Measurements from ENCODE around the gene PTPN7.
A peak's percentile ranks its signal among the peaks of the same experiment; 100 is the strongest.
"Not testable (repeated sequence)": the region's sequence is repeated elsewhere in the genome, so short reads cannot be mapped to it uniquely, and the experiment has no call there.

PTPN7 gene

DNA sequence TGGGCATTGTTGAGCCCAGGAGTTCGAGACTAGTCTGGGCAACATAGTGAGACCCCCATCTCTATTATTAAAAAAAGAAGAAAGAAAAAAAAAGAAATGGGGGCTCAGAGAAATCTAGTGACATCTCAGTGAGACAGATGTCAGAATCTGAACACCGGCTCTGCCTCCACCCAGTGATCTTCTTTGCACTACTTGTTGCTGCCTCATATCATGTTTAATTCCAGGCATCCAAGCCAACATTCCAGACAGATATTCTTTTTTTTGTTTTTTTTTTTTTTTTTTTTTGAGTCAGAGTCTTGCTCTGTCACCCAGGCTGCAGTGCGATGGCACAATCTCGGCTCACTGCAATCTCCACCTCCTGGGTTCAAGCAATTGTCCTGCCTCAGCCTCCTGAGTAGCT lies 10.8 kb downstream of the PTPN7 start:
- no peak for DNase-seq

DNA sequence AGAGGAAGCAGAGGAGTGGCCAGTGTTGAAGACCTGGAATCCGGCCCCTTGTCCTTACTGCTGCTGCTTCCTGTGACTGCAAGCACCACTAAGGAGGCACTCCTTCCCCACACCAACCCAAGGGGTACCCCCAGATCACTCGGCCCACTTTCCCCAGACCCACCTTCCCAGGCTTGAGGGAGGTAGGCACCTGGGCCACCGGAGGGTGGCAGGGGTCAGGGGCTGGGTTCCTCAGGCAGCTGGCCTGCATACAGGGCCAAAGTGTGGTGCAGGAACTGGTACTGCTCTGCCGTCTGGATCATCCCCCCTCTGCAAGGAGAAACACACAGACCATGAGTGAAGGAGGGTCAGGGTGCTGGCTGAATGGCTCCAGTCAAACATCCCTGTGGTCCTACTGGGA lies 12.0 kb downstream of the PTPN7 start:
- no peak for DNase-seq

DNA sequence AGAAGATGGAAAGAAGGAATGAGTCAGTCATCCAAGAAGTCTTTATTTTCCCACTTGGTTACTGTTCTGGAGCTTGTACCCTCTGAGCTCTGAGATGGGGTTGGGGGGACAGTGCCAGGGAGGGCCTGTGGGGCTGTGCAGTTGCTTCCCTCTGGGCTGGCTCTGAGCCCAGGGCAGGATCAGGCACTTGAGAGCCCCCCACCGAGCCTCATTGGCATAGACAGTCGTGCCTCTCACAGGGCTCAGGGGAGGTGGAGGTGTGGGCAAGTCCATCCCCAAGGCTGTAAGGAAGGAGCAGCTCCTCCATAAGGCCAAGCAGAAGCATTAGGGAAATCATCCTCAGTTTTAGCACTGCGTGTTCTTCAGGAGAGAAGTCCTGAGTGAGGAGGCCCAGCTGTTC lies 13.4 kb downstream of the PTPN7 start:
- DNase-seq, result no peak

DNA sequence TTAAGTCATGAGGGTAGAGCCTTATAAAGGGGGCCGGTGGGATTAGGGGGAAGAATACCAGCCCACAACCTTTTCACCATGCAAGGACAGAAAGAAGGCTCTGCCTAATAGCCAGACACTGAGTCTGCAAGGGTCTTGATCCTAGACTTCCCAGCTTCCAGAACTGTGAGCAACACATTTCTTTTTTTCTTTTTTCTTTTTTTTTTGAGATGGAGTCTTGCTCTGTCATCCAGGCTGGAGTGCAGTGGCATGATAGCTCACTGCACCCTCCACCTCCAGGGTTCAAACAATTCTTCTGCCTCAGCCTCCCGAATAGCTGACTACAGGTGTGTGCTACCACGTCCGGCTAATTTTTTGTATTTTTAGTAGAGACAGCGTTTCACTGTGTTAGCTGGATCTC lies 14.1 kb downstream of the PTPN7 start:
- DNase-seq, result no peak

DNA sequence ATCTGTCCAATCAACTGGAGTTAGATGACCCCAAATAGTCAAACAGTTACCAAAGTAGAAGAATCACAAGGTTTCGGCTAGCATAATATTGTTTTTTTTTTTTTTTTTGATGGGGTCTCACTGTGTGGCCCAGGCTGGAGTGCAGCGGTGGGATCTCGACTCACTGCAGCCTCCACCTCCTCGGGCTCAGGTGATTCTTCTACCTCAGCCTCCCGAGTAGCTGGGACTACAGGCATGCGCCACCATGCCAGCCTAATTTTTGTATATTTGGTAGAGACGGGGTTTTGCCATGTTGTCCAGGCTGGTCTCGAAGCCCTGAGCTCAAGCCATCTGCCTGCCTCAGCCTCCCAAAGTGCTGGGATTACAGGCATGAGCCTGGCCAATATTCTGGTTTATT lies 14.7 kb downstream of the PTPN7 start:
- not testable (repeated sequence) for DNase-seq

DNA sequence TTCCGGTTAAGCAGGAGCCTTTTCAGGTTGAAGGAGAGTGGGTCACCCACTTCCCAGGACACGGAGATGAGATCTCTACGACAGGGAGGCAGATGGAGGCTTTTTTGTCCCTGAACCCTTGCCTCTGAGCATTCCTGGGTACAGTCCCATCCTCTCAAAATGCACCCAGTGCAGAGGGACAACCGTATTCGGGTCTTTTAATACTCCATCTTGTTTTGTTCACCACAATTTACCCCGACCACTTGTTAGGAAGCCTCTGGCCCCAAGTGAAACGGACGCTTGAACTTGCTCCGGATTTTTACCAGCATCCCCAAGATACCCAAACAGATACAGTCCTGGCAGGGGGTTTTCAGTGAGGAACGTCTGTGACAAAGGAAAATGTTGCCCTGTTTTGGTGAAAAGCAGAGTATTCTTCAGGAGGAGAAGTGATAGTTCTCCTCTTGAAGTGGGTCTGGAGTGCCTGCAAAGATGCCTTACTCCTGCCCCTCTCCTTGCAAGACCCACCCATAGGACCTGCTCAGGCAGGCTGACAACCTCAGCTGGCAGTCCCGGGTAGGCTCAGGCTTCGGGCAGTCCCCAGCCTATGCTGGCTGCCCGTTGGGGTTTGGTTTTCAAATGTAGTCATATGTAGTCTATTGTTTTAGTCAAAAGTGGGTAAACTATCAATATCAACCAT lies 15.2 kb downstream of the PTPN7 start:
- DNase-seq, result no peak

DNA sequence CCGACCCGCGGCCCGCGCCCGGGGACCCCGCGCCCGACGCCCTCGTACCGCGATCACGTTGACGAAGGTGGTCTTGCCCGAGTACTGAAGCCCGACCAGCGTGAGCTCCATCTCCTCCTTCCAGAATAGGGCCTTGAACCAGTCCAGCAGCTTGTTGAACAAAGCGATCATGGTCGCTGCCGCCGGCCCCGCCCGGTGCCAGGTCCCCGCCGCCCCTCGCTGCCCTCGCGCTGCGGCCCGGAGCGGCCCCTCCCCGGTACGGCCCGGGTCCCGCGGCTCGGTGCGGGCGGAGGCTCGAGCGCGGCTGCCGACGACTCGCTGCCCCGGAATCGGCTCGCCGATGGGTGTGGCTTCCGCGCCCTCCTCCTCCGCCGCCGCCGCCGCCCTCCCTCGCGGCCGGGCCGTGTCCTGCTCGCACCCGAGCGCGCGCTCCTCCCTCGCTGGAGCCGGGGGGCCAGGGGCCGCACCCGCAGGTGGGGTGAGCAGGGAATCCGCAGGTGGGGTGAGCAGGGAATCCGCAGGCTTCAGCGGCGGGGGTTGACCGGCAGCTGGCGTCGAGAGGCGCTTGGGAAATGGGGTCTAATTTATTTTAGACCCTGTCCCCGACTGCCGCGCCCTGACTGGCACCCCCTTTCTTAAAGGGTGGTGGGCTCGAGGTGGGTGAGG lies 15.9 kb downstream of the PTPN7 start, which contains the start of gene ARL8A:
TSS of gene ARL8A (minus strand) at position 336 of the 666 bp plus-strand sequence. CDS start at position 171, 165 bp downstream.
- DNase-seq, result peak; percentile 13 to 55

DNA sequence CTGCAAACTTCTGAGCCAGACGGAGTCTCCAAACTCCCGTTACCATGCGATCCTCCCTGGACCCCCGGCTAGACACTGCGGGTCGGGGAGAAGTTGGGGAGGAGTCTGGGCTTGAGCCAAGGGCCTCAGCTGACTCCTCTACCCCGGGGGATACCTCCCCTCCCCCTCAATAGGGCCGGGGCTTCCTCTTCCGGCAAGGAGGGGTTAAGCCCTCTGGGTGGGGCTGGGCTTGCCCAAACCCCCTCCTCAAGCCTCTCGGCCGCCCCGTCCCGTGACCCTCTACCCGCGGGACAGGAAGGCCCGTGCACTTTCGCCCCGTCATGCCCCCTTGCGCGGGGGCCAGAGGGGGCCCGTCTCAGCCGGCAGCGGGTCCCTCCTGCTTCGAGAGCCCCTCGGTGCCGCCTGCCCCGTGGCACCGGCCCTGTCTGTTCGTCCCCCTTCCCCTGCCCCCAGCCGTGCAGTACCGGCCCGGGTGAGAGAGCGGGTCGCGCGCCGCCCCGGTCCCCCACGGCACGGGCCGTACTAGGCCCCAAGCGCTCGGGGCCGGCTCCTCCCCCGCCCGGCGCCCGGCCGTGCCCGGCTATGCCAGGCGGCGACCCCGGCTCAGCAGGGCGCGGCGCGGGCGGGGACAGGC lies 16.5 kb downstream of the PTPN7 start:
- no peak for DNase-seq

DNA sequence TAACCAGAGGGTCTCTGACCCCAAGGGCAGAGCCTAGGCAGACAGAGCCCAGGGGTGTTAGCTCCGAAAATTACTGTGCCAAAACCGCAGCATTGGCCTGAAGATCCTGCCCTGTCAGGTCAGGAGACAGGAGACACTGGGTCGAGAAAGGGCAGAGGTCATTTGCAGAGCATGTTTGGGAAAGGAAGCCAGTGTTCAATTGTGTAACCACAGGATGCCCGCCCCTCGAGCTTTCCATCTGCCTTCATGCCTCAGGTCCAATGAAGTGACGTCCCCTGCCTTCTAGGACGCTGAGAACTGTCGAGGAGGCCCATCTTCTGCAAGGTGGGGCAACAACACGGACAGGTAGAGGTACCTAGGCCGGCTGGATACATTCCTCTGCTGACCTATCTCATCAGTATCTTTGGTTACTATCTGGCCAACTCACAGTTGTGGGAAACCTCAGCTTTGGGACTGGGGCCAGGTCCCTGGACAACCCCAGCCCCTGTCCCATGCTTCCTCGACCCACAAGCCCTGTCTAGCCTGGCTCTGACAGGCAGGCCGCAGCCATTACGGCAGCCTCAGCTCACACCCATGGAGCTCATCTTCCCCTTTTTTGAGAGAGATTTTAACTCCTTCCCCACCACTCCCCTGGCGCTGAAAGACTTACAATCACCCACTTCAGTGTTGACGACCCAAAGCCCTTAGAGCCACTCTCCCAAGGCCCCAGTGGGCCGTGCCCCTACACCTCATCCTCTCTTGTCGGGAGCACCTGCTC lies 17.2 kb downstream of the PTPN7 start:
- no peak for DNase-seq

DNA sequence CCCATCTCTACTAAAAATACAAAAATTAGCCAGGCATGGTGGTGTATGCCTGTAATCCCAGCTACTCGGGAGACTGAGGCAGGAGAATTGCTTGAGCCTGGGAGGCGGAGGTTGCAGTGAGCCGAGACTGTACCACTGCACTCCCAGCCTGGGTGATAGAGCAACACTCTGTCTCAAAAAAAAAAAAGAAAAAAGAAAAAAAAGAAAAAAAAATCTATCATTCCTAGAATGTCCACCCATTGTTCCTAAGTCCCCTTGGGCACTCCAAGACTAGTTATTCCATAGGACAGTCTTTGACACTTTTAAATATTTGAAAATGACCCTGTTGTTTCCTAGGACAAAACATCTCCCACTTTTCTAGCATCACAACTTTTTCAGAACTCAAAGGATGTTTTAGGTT lies 18.9 kb downstream of the PTPN7 start:
- not testable (repeated sequence) for DNase-seq

DNA sequence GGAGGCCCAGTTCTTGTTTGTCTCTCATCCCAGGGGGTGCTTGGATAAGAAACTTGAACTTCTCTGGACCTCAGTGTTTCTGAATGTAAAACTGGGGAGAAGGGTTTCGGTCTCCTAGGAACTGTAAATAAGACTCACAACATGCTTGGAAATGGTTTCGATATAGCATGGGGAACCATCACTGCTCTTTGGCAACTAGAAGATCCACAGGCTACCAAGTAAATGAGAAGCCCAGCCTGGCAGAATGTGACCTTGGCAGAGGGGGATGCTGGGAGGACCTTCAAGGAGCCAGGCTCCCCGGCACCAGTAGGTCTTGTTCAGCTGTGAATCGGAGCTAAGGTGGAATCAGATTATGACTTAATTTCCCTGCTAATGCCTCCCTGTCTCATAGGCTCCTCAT lies 19.6 kb downstream of the PTPN7 start:
- DNase-seq, result no peak

DNA sequence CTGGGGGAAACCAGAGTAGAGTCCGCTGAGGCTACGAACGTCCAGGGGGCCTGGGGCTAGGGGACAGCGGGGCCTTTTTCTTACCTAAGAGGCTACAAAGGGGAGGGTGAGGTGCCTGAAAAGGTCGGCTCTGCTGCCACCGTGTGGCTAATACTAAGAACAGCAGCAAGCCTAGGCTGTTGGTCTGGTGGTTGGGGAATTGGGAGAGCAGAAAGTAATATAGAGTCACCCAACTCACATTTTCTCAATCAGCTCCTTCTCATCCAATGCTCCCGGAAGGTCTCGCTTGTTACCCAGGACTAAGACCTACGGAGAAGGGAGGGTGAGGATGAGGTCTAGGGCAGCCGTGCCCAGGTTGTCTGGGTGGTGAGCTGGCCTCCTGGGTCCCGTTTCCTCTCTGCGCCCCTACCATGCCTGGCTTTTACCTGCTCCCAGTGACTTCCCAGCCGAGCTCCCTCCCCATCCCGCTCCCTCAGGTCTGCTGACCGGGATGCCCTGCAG lies 25.1 kb downstream of the PTPN7 start:
- DNase-seq, result peak; percentile 24 to 77

DNA sequence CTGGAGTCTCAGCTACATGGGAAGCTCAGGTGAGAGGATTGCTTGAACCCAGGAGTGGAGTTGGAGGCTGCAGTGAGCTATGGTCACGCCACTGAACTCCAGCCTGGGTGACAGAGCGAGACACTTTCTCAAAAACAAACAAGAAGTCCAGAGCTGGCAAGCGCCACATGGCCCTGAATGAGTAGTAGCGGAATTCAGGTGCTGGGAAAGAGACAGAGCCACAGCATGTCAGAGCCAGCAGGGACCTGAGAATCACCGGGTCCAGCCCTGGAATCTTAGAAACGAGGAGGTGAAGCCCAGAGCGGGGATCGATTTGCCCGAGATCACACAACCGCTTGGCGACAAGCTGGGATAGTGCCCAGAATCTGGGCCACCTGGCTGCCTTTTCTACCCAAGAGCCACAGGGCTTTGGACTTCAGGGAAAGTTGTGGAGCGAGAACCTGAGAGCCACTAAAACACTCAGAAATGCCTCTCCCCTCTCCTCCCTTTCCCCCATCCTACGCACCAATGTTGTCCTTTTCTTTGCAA lies 25.7 kb downstream of the PTPN7 start:
- DNase-seq, result no peak

DNA sequence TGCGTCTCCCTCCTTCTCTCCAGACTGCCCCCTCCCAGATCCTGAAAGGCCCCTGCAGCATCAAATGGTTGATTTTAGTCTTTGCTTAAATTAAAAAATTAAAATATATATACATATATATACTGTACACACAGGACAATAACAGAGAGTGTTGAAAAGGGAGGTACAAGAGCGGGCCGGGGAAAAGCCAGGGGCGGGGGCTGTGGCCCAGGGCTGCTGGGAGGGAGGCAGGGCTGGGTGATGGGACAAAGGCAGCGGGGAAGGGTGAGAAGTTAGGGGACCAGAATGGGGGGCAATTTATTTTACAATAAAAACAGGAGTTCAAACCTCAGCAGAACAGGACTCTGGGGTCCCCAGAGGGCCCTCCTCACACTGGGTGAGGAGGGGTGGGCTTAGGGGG lies 26.4 kb downstream of the PTPN7 start:
- DNase-seq, result no peak

DNA sequence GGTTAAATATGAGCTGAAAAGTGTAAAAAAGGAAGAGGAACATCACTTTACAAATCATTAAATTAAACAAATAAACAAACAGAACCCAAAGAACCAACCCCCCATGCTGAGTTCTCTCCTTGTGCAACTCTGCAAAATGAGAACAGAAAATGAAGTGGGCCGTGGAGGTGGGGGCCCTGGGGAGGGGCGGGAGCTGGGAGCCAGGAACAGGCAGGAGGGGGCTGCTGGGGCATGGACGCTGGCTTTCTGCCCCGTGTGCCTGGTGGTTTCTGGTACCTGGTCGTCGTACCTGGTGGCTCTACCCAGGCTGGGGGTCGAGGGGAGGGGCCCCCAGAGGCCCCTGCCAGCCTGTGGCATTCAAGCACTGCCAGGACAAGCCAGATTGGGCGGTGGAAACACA lies 26.9 kb downstream of the PTPN7 start:
- no peak for DNase-seq

DNA sequence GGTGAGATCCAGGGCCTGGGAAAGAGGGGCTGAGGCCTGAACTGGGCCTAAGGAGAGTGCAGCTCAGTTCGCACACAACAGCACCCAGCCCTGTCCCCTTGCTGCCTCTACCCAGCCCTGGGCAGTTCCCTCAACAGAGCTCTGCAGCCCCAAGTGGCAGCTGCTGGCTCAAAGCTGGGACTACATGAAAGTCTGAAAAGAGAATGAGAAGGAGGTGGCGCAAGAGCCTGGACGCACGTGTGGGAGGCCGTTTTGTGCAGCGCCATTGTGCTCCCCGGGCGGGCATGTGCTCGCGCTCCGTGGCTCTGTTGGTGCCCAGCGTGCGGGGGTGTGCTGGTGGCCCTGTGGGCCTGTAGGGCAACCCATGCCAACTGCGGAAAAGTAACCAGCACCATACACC lies 27.4 kb downstream of the PTPN7 start:
- no peak for DNase-seq

DNA sequence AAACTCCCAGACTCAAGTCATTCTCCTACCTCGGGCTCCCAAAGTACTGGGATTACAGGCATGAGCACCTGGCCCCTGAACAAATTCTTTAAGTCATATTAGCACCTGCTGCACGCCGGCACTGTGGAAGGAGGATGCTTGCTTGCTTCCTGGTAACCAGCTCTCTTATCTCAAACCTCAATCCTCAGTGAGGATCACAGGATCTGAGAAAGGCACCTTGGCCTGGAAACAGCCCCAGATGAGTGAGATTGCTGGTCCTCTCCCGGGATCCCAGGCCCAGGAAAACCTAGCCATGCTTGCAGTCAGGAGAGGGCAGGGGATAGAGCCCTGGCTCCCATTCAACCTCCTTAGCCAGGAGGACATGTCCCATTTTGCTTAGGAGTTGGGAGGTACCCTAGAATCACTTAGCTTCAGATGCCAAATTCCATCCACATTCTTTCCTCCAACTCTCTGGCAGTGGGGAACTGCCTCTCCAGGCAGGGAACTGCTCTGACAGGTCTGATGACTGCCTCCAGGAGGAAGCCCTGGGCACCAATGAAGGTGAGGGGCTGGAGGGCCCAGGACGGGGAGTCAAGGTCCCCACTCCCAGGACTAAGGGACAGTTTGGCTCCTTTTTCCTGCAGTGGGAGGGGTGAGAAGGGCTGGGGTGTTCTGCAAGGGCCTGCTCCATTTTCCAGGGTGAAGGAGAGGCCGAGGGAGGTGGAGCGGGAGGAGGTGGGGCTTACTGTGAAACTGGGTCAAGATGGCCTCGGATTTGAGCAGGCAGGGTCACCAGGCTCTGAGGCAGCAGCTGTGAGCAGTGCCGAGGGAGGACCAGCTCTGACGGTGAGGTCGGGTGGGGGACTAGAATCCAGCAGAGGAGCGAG lies 28.2 kb downstream of the PTPN7 start:
- no peak for DNase-seq

DNA sequence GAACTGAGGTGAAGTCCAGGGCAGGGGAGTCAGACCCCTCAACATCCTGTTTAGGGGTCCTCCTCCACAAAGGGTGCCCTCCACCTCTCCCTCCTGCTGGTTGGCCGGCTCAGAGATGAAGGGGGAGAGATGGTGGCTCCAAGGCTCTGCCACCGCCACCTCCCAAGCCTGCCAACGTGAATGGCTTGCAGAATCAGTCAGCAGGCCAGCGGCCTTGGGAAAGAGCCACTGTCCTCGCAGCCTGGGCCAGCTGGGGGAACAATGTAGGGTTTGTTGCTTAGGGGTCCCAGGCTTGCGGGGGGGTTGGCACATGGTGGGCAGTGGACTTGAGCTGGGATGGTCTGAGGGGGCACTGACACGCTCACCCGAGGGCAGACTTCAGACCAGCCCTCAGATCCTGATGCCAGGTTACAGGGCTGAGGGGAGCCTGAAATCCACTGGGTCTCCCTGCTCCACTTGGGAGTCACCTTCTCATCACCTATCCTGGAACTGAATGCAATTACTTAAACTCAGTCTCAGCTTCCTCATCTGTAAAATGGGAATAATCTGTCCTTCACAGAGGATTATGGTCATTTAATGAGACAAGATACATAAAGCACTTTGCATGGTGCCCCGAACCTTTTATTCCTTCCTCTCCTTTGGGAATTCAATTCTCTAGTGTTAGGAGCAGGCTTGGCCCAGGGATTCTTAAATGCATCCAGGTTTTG lies 29.4 kb downstream of the PTPN7 start:
- no peak for DNase-seq

DNA sequence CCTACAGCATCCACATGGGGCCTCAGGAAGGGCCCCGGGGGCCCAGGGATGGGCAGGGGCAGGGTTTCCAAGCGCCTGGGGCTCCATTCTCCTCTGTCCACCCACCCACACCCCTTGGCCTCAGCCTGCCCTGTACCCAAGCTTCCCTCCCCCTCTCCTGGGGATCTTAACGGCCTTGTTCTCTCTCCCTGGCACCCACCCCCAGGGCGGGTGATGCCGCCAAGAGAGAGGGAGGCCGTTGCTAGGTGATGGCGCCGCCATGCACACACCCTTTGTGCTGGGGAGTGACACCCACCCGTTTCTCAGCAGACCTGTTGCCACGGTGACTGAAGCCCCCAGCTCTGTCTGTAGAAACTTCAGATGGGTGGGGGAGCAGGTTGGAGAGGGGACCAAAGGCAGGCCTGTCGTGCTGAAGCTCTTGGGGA lies 30.1 kb downstream of the PTPN7 start:
- no peak for DNase-seq

DNA sequence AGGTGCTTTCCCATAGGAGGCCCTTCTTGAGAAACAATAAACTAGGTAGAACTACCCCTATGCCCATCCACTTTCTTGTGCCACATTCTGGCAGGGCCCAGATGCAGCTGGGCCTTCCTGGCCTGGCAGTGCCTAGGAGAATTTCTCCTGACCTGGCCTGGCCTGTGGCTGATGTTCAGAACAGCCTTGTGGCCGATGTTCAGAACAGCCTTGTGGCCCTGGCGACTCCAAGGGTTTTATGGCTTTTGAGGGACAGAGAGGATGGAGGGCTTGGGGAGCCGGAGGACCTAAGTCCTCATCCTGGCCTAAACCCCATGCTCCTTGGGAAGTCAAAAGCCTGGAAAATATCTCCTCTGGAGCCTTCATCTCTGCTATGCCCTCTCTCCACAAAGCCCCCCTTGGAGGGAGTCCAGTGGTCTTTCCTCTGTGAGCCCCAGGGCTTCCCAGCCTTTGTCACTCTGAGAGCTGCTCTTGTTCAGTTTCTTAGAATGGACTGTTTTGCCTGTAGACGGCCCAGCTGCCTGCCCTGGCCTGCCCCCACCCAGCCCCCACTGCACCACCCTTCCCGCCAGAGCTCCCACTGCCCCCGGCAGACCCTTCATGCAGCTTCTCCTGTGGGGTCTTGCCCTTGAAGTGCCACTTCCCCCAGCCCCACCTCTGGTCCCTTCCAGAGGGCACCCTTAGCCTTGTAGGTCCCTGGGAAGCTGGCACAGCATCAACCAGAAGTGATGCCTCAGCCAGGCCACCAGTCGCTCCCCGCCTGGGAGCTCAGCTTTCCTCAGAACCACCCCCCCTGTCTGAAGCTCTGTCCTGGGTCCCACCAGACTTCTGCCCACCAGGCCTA lies 30.7 kb downstream of the PTPN7 start:
- no peak for DNase-seq
